ENCODE results near the gene CCDC57.
A peak's percentile ranks its signal among the peaks of the same experiment; 100 is the strongest.

CCDC57 gene

DNA sequence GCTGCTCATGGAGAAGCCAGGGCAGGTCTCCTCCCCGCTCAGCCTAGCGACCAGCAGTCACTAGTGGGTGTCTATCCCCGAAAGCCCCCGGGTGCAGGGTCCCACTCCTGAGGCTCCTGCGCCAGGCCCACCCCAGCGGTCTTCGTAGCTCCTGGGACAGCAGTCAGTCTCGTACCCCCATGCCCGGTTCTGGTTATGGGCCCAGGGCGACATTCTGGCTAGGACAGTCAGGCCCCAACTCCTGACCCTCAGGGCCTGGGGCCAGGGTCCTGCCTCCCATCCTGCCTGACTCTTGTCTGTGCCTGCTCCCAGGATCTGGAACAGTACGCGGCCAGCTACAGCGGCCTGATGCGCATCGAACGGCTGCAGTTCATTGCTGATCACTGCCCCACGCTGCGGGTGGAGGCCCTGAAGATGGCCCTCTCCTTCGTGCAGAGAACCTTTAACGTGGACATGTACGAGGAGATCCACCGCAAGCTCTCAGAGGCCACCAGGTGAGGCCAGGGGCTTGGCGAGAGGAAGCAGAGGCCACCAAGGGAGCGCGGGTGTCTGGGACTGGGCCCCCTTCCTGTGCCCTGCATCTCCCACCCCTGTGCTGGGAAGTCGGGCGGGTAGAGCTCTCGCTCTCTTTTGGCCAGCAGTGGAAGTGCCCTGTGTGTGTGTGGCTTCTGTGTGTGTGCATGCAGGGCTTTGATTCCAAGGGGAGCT is 158.9 kb downstream of the CCDC57 start:
- peaks cover 40% of the 10 kb centered on the region for H3K79me2 ChIP-seq (ENCODE audit: insufficient read depth, low read length)
- H2AFZ ChIP-seq (ENCODE audit: low read depth, low read length), result no peak overlapping the region
- no peak for ATAC-seq (ENCODE audit: insufficient read depth, low read depth)
- peaks cover 76% of the 10 kb centered on the region for H3K36me3 ChIP-seq (ENCODE audit: insufficient read depth, low read length)
- H3K4me1 ChIP-seq (ENCODE audit: insufficient read depth, low read length), result peaks cover 49% of the 10 kb centered on the region
- TF ChIP-seq, protein P1, sequence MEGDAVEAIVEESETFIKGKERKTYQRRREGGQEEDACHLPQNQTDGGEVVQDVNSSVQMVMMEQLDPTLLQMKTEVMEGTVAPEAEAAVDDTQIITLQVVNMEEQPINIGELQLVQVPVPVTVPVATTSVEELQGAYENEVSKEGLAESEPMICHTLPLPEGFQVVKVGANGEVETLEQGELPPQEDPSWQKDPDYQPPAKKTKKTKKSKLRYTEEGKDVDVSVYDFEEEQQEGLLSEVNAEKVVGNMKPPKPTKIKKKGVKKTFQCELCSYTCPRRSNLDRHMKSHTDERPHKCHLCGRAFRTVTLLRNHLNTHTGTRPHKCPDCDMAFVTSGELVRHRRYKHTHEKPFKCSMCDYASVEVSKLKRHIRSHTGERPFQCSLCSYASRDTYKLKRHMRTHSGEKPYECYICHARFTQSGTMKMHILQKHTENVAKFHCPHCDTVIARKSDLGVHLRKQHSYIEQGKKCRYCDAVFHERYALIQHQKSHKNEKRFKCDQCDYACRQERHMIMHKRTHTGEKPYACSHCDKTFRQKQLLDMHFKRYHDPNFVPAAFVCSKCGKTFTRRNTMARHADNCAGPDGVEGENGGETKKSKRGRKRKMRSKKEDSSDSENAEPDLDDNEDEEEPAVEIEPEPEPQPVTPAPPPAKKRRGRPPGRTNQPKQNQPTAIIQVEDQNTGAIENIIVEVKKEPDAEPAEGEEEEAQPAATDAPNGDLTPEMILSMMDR (IDR thresholded peaks at IDR 0.05; ENCODE audit: borderline replicate concordance, extremely low read depth, low read length, poor library complexity, severe bottlenecking), result no peak
- TF ChIP-seq EZH2 (IDR thresholded peaks at IDR 0.05; ENCODE audit: borderline replicate concordance, low read depth, low read length, severe bottlenecking), result no peak
- H3K27ac ChIP-seq (ENCODE audit: low read length), result no peak overlapping the region
- peak overlapping the region; percentile 88; the same call in 1 of the 2 replicates for H3K9ac ChIP-seq (ENCODE audit: low read depth, low read length)
- DNase-seq, result no peak
- no peaks in the 10 kb centered on the region for H3K27me3 ChIP-seq (ENCODE audit: insufficient read depth, low read length, poor library complexity)
- peaks cover 52% of the 10 kb centered on the region for H4K20me1 ChIP-seq (ENCODE audit: insufficient read depth, low read length)
- no peaks in the 10 kb centered on the region for H3K9me3 ChIP-seq (ENCODE audit: insufficient read depth, low read length, severe bottlenecking)
- peak overlapping the region in 1 of 2 experiments; percentile 99; a peak in 3 of 4 replicates for H3K4me3 ChIP-seq (ENCODE audit: low read depth in 1 of 2, low read length in 2 of 2)
- peak overlapping the region; percentile 92 for H3K4me2 ChIP-seq (ENCODE audit: insufficient read depth, low read length)

DNA sequence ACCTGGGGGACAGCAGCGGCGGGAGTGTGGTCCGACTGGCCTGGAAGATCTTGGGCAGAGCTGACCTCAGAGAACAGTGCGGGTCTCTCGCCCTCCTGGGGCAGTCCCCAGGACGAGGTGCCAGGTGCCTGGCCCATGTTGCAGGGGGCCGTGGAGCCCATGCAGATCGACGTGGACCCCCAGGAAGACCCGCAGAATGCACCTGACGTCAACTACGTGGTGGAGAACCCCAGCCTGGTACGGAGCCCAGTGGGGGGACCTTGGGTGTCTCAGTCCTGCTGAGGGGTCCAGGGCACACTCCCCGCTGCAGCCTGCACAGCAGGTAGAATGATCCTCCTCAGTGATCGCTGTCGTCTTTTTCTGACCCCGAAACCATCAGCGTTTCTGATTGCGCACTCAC is 159.5 kb downstream of the CCDC57 start:
- Histone ChIP-seq H3K36me3 (ENCODE audit: insufficient read depth, low read length) (peaks cover 70% of the 10 kb centered on the region), H3K9ac (ENCODE audit: low read depth, low read length) (peak overlapping the region; percentile 88)
- no peak for ATAC-seq (ENCODE audit: insufficient read depth, low read depth)

DNA sequence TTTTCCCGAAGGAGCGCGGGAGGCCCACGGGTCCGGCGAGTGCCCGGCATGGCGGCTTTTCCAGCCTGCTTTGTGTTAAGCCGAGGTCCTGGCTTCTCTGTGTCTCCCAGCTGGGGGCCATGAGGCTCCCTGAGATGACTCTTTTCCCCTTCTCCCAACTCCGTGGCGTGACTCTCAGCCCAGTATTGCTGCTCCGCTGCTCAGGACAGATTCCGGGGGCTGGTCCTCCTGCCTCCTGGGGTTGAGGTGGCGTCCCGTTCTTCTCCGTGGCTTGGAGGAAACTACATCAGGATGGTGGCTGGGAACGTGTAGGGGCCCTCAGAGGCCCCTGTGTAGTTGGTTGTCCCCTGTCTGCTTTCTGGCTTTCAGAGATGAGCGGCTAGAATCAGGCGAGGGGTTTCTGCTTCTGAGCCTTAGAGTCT is 160.0 kb downstream of the CCDC57 start:
- TF ChIP-seq, protein P1 (IDR thresholded peaks at IDR 0.05; ENCODE audit: borderline replicate concordance, extremely low read depth, low read length, poor library complexity, severe bottlenecking), result no peak
- no peak for TF ChIP-seq EZH2 (IDR thresholded peaks at IDR 0.05; ENCODE audit: borderline replicate concordance, low read depth, low read length, severe bottlenecking)
- Histone ChIP-seq H3K27me3 (ENCODE audit: insufficient read depth, low read length, poor library complexity) (no peaks in the 10 kb centered on the region), H3K36me3 (ENCODE audit: insufficient read depth, low read length) (peaks cover 67% of the 10 kb centered on the region), H3K4me2 (ENCODE audit: insufficient read depth, low read length) (peak overlapping the region; percentile 92), H3K79me2 (ENCODE audit: insufficient read depth, low read length) (peaks cover 40% of the 10 kb centered on the region), H2AFZ (ENCODE audit: low read depth, low read length) (no peak overlapping the region), H3K9me3 (ENCODE audit: insufficient read depth, low read length, severe bottlenecking) (no peaks in the 10 kb centered on the region), H4K20me1 (ENCODE audit: insufficient read depth, low read length) (peaks cover 46% of the 10 kb centered on the region), H3K9ac (ENCODE audit: low read depth, low read length) (peak overlapping the region; percentile 88), H3K27ac (ENCODE audit: low read length) (peak overlapping the region; percentile 66; the same call in 1 of the 2 replicates), H3K4me1 (ENCODE audit: insufficient read depth, low read length) (peaks cover 49% of the 10 kb centered on the region), H3K4me3 (ENCODE audit: low read depth in 1 of 2, low read length in 2 of 2) (peak overlapping the region; percentile 99 to 100)
- no peak for ATAC-seq (ENCODE audit: insufficient read depth, low read depth)
- no peak for DNase-seq

More for the DNA sequence above, 159.5 kb downstream of the CCDC57 start:
- DNase-seq, result no peak
- H4K20me1 ChIP-seq (ENCODE audit: insufficient read depth, low read length), result peaks cover 49% of the 10 kb centered on the region
- no peak overlapping the region for H2AFZ ChIP-seq (ENCODE audit: low read depth, low read length)
- peak overlapping the region in 1 of 2 experiments; percentile 99; a peak in 3 of 4 replicates for H3K4me3 ChIP-seq (ENCODE audit: low read depth in 1 of 2, low read length in 2 of 2)
- H3K27ac ChIP-seq (ENCODE audit: low read length), result no peak overlapping the region; the same call in 1 of the 2 replicates
- no peaks in the 10 kb centered on the region for H3K27me3 ChIP-seq (ENCODE audit: insufficient read depth, low read length, poor library complexity)
- peaks cover 49% of the 10 kb centered on the region for H3K4me1 ChIP-seq (ENCODE audit: insufficient read depth, low read length)
- TF ChIP-seq, protein P1 (IDR thresholded peaks at IDR 0.05; ENCODE audit: borderline replicate concordance, extremely low read depth, low read length, poor library complexity, severe bottlenecking), result no peak
- no peak for TF ChIP-seq EZH2 (IDR thresholded peaks at IDR 0.05; ENCODE audit: borderline replicate concordance, low read depth, low read length, severe bottlenecking)
- H3K9me3 ChIP-seq (ENCODE audit: insufficient read depth, low read length, severe bottlenecking), result no peaks in the 10 kb centered on the region
- peaks cover 40% of the 10 kb centered on the region for H3K79me2 ChIP-seq (ENCODE audit: insufficient read depth, low read length)
- peak overlapping the region; percentile 92 for H3K4me2 ChIP-seq (ENCODE audit: insufficient read depth, low read length)
